ENCODE measurements around the gene ALLC. TPM values are rescaled to one million over a fixed set of nuclear protein-coding genes. Genes with fewer than 3 reads are reported as not detected.

The ALLC gene
- total and polyA plus RNA-seq, 2 experiments from 2014 or later, result not detected

DNA sequence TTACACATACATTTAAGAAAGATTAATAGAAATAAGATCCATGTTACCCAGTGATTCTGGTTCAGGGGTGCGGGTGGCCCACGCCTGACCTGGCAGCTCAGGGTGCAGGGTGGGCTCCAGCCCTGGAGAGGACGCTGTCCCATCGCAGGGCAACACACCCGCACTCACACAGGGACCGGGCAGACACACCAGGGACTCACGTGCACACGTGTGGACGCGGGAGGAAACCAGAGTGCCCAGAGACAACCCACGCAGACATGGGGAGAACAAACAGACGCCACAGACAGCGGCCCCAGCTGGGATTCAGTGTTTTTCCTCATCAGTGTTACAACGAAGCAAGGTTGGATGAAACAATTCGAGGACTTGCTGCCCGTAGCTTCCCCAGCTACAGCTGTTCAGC is 8.4 kb upstream of the ALLC start:
- Histone ChIP-seq H3K9me3 (ENCODE audit: low read depth) (no peaks in the 10 kb centered on the region), H3K4me3 (no peak overlapping the region), H3K27me3 (no peaks in the 10 kb centered on the region), H3K36me3 (no peaks in the 10 kb centered on the region), H3K4me1 (ENCODE audit: low read depth) (peaks cover 8% of the 10 kb centered on the region), H3K27ac (no peak overlapping the region)
- TF ChIP-seq CTCF (IDR thresholded peaks at IDR 0.05; ENCODE audit: low read depth, low read length), result no peak
- DNase-seq (ENCODE audit: low read depth in 1 of 2, low spot score in 1 of 2), result no peak

DNA sequence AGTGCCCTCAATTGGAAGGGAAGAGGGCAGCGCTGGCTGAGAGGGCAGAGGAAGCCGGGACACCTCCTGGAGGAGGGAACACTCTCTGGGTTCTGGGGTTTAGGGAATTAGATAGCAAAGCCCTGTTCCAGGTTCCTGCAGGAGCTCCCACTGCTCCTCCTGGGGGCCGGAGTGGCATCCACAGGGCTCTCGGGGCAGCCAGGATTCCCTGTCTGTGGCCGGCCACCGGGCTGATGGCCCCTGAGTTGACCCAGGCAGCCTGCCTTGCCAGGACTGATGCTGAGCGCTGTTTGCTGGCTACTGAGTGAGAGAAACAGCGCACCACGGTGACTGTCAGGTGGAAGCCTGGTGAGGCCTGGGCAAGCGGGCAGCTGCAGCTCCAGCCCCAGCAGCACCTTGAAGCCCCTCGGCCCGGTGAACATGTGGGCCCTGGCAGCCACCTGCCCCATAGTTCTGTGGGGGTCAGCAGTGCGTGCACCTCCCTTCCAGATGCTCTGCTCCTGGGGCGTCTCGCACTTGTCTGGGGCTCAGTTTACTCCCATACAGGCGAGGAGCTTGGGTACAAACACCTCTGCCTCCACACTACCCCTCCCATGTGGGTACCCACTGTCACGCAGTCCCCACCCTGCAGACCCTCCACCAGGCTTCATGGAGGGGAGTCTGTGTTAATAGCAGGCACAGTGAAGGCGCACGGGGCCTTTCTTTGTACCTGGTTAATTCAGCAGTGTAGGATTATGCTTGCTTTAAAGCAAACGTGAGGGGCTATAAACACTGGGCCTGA is 7.7 kb upstream of the ALLC start:
- H3K4me1 ChIP-seq (ENCODE audit: low read depth), result peaks cover 8% of the 10 kb centered on the region
- no peak for TF ChIP-seq CTCF (IDR thresholded peaks at IDR 0.05; ENCODE audit: low read depth, low read length)
- no peak overlapping the region for H3K27ac ChIP-seq
- H3K9me3 ChIP-seq (ENCODE audit: low read depth), result no peaks in the 10 kb centered on the region
- H3K36me3 ChIP-seq, result no peaks in the 10 kb centered on the region
- H3K4me3 ChIP-seq, result no peak overlapping the region
- DNase-seq (ENCODE audit: low read depth in 1 of 2, low spot score in 1 of 2), result no peak
- H3K27me3 ChIP-seq, result no peaks in the 10 kb centered on the region

GRCh38 chr2:3651691-3652648 is 6.0 kb upstream of the ALLC start:
- no peak overlapping the region for H3K27ac ChIP-seq
- H3K4me3 ChIP-seq, result no peak overlapping the region
- no peaks in the 10 kb centered on the region for H3K27me3 ChIP-seq
- peaks cover 8% of the 10 kb centered on the region for H3K4me1 ChIP-seq (ENCODE audit: low read depth)
- TF ChIP-seq CTCF (IDR thresholded peaks at IDR 0.05; ENCODE audit: low read depth, low read length), result no peak
- no peaks in the 10 kb centered on the region for H3K36me3 ChIP-seq
- no peaks in the 10 kb centered on the region for H3K9me3 ChIP-seq (ENCODE audit: low read depth)
- DNase-seq (ENCODE audit: low read depth in 1 of 2, low spot score in 1 of 2), result peak; percentile 31 to 54

GRCh38 chr2:3652896-3653625 is 4.9 kb upstream of the ALLC start:
- no peaks in the 10 kb centered on the region for H3K36me3 ChIP-seq
- no peak overlapping the region for H3K4me3 ChIP-seq
- H3K27ac ChIP-seq, result no peak overlapping the region
- peaks cover 16% of the 10 kb centered on the region for H3K4me1 ChIP-seq (ENCODE audit: low read depth)
- no peak for TF ChIP-seq CTCF (IDR thresholded peaks at IDR 0.05; ENCODE audit: low read depth, low read length)
- H3K9me3 ChIP-seq (ENCODE audit: low read depth), result no peaks in the 10 kb centered on the region
- no peak for DNase-seq (ENCODE audit: low read depth in 1 of 2, low spot score in 1 of 2)
- no peaks in the 10 kb centered on the region for H3K27me3 ChIP-seq

DNA sequence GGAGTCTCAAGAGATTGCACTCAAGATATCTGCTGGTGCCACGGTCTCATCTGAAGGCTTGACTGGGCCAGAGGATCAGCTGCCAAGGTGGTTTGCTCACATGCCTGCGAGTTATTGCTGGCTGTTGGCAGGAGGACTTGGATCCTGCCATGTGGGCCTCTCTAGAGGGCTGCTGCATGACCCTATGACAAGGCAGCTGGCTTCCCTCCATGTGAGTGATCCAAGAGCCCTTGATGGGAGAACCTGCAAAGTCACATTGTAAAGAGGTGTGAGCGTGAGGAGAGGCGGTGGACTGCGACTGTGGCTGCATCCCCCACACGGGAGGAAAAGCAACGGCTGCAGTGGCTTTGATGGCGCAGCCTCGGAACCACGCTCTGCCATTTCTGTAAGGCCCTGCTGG is 4.0 kb upstream of the ALLC start:
- H3K4me3 ChIP-seq, result no peak overlapping the region
- no peak for DNase-seq (ENCODE audit: low read depth in 1 of 2, low spot score in 1 of 2)
- TF ChIP-seq CTCF (IDR thresholded peaks at IDR 0.05; ENCODE audit: low read depth, low read length), result no peak

More for the DNA sequence above, 4.0 kb upstream of the ALLC start:
- no peaks in the 10 kb centered on the region for H3K27me3 ChIP-seq
- H3K36me3 ChIP-seq, result no peaks in the 10 kb centered on the region
- no peaks in the 10 kb centered on the region for H3K9me3 ChIP-seq (ENCODE audit: low read depth)
- H3K4me1 ChIP-seq (ENCODE audit: low read depth), result peaks cover 23% of the 10 kb centered on the region
- no peak overlapping the region for H3K27ac ChIP-seq

All from cardiac muscle cell (in vitro differentiated cells and primary cell).